Central memory CD8-positive, alpha-beta T cell (primary cell): Measurements from ENCODE around the gene AMELY.
"Not testable (repeated sequence)": the region's sequence is repeated elsewhere in the genome, so short reads cannot be mapped to it uniquely, and the experiment has no call there.

Experiments used
- ATAC-seq: fragments of 150-1000 bp; cut with Tn5 transposase; replicated peaks from 2 replicates; pipeline ENCODE4 v1.10.0; 2022; ENCODE audit warnings: mild to moderate bottlenecking, moderate FRiP score, moderate number of reproducible peaks; ENCODE audit not compliant: poor library complexity, severe bottlenecking; ENCODE audit errors: extremely low read depth
- DNase-seq, 2 donors: peaks; one replicate each; pipeline ENCODE4 v3.0.0; 2021; ENCODE audit warnings: low spot score in 2 of 2
- H3K27ac Mint-ChIP-seq: one replicate; pipeline ENCODE4 v1.8.0; 2022; ENCODE audit warnings: low read depth, mild to moderate bottlenecking, moderate library complexity, mixed read lengths
- H3K27me3 Mint-ChIP-seq: one replicate; pipeline ENCODE4 v1.8.0; 2022; ENCODE audit warnings: mixed read lengths
- H3K36me3 Mint-ChIP-seq: one replicate; pipeline ENCODE4 v1.8.0; 2022; ENCODE audit warnings: mild to moderate bottlenecking, moderate library complexity, mixed read lengths; ENCODE audit not compliant: insufficient read depth
- H3K4me1 Mint-ChIP-seq: one replicate; pipeline ENCODE4 v1.8.0; 2022; ENCODE audit warnings: mixed read lengths
- H3K4me3 Mint-ChIP-seq: one replicate; pipeline ENCODE4 v1.8.0; 2022; ENCODE audit warnings: mild to moderate bottlenecking, moderate library complexity, mixed read lengths
- H3K9me3 Mint-ChIP-seq: one replicate; pipeline ENCODE4 v1.8.0; 2022; ENCODE audit warnings: mixed read lengths

Gene AMELY

GRCh38 chrY:6909118-6909521 is 2.4 kb downstream of the AMELY start:
- H3K27me3 Mint-ChIP-seq = peaks cover 86% of the 10 kb centered on the region

GRCh38 chrY:6908021-6908420 is 3.5 kb downstream of the AMELY start:
- H3K27ac Mint-ChIP-seq, H3K9me3 Mint-ChIP-seq, ATAC-seq, H3K36me3 Mint-ChIP-seq, DNase-seq, H3K4me3 Mint-ChIP-seq: not testable (repeated sequence)
- peaks cover 15% of the 10 kb centered on the region for H3K4me1 Mint-ChIP-seq
- H3K27me3 Mint-ChIP-seq = peaks cover 84% of the 10 kb centered on the region

More at GRCh38 chrY:6909118-6909521, 2.4 kb downstream of the AMELY start:
- no peaks in the 10 kb centered on the region for H3K9me3 Mint-ChIP-seq
- no peak overlapping the region for H3K27ac Mint-ChIP-seq
- DNase-seq (no peak), ATAC-seq (no peak)
- peak overlapping the region; percentile 56 for H3K4me3 Mint-ChIP-seq
- H3K4me1 Mint-ChIP-seq = peaks cover 15% of the 10 kb centered on the region
- no peaks in the 10 kb centered on the region for H3K36me3 Mint-ChIP-seq

- no peak for DNase-seq
- Mint-ChIP-seq H3K9me3 (no peaks in the 10 kb centered on the region), H3K27me3 (peaks cover 83% of the 10 kb centered on the region), H3K27ac (no peak overlapping the region), H3K4me1 (peaks cover 15% of the 10 kb centered on the region), H3K36me3 (no peaks in the 10 kb centered on the region), H3K4me3 (no peak overlapping the region)
- no peak for ATAC-seq
Measured at GRCh38 chrY:6907591-6907990, 4.0 kb downstream of the AMELY start.

GRCh38 chrY:6902116-6902515 is 9.4 kb downstream of the AMELY start:
- not testable (repeated sequence) for H3K4me3 Mint-ChIP-seq, H3K36me3 Mint-ChIP-seq, H3K27ac Mint-ChIP-seq, H3K4me1 Mint-ChIP-seq, DNase-seq, ATAC-seq, H3K9me3 Mint-ChIP-seq
- H3K27me3 Mint-ChIP-seq = peaks cover 60% of the 10 kb centered on the region

GRCh38 chrY:6895236-6895635 is 16.3 kb downstream of the AMELY start:
- H3K4me3 Mint-ChIP-seq = no peak overlapping the region
- ATAC-seq = no peak
- no peak for DNase-seq
- H3K9me3 Mint-ChIP-seq = no peaks in the 10 kb centered on the region
- peaks cover 35% of the 10 kb centered on the region for H3K27me3 Mint-ChIP-seq
- no peak overlapping the region for H3K27ac Mint-ChIP-seq
- no peaks in the 10 kb centered on the region for H3K4me1 Mint-ChIP-seq
- no peaks in the 10 kb centered on the region for H3K36me3 Mint-ChIP-seq

- Mint-ChIP-seq H3K9me3 (no peaks in the 10 kb centered on the region), H3K4me1 (no peaks in the 10 kb centered on the region), H3K36me3 (no peaks in the 10 kb centered on the region), H3K27ac (no peak overlapping the region), H3K27me3 (peaks cover 28% of the 10 kb centered on the region), H3K4me3 (no peak overlapping the region)
- ATAC-seq (no peak), DNase-seq (no peak)
Measured at GRCh38 chrY:6894496-6894895, 17.1 kb downstream of the AMELY start.

GRCh38 chrY:6849384-6849783 is 62.2 kb downstream of the AMELY start:
- no peak overlapping the region for H3K27ac Mint-ChIP-seq
- H3K4me3 Mint-ChIP-seq = no peak overlapping the region
- no peaks in the 10 kb centered on the region for H3K36me3 Mint-ChIP-seq
- peaks cover 28% of the 10 kb centered on the region for H3K27me3 Mint-ChIP-seq
- DNase-seq = no peak
- ATAC-seq = no peak
- no peaks in the 10 kb centered on the region for H3K4me1 Mint-ChIP-seq
- H3K9me3 Mint-ChIP-seq = peaks cover 5% of the 10 kb centered on the region

GRCh38 chrY:6842650-6843049 is 68.9 kb downstream of the AMELY start:
- DNase-seq, H3K4me3 Mint-ChIP-seq, H3K9me3 Mint-ChIP-seq, ATAC-seq, H3K4me1 Mint-ChIP-seq, H3K36me3 Mint-ChIP-seq, H3K27ac Mint-ChIP-seq: not testable (repeated sequence)
- peaks cover 19% of the 10 kb centered on the region for H3K27me3 Mint-ChIP-seq
